ENCODE results near the gene PRODH. TPM values are rescaled to one million over a fixed set of nuclear protein-coding genes. Genes with fewer than 3 reads are reported as not detected.

Gene PRODH, protein sequence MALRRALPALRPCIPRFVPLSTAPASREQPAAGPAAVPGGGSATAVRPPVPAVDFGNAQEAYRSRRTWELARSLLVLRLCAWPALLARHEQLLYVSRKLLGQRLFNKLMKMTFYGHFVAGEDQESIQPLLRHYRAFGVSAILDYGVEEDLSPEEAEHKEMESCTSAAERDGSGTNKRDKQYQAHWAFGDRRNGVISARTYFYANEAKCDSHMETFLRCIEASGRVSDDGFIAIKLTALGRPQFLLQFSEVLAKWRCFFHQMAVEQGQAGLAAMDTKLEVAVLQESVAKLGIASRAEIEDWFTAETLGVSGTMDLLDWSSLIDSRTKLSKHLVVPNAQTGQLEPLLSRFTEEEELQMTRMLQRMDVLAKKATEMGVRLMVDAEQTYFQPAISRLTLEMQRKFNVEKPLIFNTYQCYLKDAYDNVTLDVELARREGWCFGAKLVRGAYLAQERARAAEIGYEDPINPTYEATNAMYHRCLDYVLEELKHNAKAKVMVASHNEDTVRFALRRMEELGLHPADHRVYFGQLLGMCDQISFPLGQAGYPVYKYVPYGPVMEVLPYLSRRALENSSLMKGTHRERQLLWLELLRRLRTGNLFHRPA
- total RNA-seq (2013): not detected
- polyA plus RNA-seq (not detected), polyA minus RNA-seq (0.14 TPM in 1 of 2 replicates, not detected in the other), total RNA-seq (0 to 0.11 (median 0) reads per million in 11 experiments)

DNA sequence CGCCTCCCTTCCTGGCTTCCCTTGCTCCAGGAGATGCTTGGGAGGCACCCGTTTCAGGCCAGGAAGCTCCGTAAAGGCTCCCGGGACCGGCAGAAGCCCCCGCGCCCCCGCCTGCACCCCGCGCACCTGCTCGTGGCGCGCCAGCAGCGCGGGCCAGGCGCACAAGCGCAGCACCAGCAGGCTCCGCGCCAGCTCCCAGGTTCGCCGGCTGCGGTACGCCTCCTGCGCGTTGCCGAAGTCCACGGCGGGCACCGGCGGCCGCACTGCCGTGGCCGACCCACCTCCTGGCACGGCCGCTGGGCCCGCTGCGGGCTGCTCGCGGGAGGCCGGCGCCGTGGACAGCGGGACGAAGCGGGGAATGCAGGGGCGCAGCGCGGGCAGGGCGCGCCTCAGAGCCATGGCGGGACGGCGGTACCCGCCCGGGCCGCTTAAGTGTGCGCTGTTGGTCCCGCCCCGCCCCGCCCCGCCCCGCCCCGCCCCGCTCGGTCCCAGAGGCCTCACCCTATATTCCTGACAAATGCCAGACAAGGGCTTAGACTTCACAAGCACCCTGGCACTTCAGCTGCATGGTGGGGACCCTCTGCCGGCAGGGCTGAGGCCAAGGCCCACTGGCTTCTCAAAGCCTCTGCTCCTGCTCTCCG lies at the start of gene PRODH:
Gene PRODH (minus strand): TSS at position 405 of the 641 bp plus-strand sequence. CDS start 6 bp downstream, at position 399.
- H3K27ac ChIP-seq (ENCODE audit: low read depth in 1 of 2, low read length in 2 of 2): no peak within 1 kb of the TSS
- H3K4me3 Mint-ChIP-seq: no peak within 1 kb of the TSS
- H3K9me3 ChIP-seq (replicated peaks in 1 of 2; ENCODE audit: control insufficient read depth in 1 of 2, insufficient read depth in 1 of 2, low read length in 2 of 2): no peaks in the 10 kb centered on the region
- no peaks in the 10 kb centered on the region for H3K27me3 ChIP-seq (ENCODE audit: control insufficient read depth in 2 of 2, insufficient read depth in 2 of 2, low read length in 2 of 2)
- H3K4me2 ChIP-seq (replicated peaks; ENCODE audit: extremely low read depth, low read length, poor library complexity, severe bottlenecking): no peak within 1 kb of the TSS
- intact Hi-C loops (cut with micrococcal nuclease): no loop called here
- no peaks in the 10 kb centered on the region for H3K4me1 Mint-ChIP-seq
- no peaks in the 10 kb centered on the region for H3K79me2 ChIP-seq (ENCODE audit: insufficient read depth, low read length)
- no peaks in the 10 kb centered on the region for H3K4me1 ChIP-seq (ENCODE audit: control insufficient read depth in 1 of 2, insufficient read depth in 2 of 2, low read length in 2 of 2)
- H3K9ac ChIP-seq (ENCODE audit: insufficient read depth, low read length, poor library complexity, severe bottlenecking): no peak within 1 kb of the TSS
- H3K9me3 Mint-ChIP-seq: no peaks in the 10 kb centered on the region
- H3K36me3 Mint-ChIP-seq: no peaks in the 10 kb centered on the region
- DNase-seq: no peak
- no CpG with 5 or more reads among the region's 67 CpGs for WGBS (ENCODE audit: insufficient coverage)
- H3K27ac Mint-ChIP-seq: no peak within 1 kb of the TSS
- H3K4me3 ChIP-seq (replicated peaks in 1 of 3; ENCODE audit: low read depth in 2 of 3, low read length in 3 of 3): no peak within 1 kb of the TSS
- no peaks in the 10 kb centered on the region for H4K20me1 ChIP-seq (ENCODE audit: insufficient read depth, low read length)
- H2AFZ ChIP-seq (ENCODE audit: insufficient read depth, low read depth, low read length, poor library complexity, severe bottlenecking): no peak within 1 kb of the TSS
- TF ChIP-seq, protein P1, sequence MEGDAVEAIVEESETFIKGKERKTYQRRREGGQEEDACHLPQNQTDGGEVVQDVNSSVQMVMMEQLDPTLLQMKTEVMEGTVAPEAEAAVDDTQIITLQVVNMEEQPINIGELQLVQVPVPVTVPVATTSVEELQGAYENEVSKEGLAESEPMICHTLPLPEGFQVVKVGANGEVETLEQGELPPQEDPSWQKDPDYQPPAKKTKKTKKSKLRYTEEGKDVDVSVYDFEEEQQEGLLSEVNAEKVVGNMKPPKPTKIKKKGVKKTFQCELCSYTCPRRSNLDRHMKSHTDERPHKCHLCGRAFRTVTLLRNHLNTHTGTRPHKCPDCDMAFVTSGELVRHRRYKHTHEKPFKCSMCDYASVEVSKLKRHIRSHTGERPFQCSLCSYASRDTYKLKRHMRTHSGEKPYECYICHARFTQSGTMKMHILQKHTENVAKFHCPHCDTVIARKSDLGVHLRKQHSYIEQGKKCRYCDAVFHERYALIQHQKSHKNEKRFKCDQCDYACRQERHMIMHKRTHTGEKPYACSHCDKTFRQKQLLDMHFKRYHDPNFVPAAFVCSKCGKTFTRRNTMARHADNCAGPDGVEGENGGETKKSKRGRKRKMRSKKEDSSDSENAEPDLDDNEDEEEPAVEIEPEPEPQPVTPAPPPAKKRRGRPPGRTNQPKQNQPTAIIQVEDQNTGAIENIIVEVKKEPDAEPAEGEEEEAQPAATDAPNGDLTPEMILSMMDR (IDR thresholded peaks at IDR 0.05): no peak
- no peaks in the 10 kb centered on the region for H3K27me3 Mint-ChIP-seq (ENCODE audit: low read depth in 3 of 3)
- no peaks in the 10 kb centered on the region for H3K36me3 ChIP-seq (replicated peaks in 1 of 2; ENCODE audit: control insufficient read depth in 1 of 2, insufficient read depth in 2 of 2, low read length in 2 of 2)

DNA sequence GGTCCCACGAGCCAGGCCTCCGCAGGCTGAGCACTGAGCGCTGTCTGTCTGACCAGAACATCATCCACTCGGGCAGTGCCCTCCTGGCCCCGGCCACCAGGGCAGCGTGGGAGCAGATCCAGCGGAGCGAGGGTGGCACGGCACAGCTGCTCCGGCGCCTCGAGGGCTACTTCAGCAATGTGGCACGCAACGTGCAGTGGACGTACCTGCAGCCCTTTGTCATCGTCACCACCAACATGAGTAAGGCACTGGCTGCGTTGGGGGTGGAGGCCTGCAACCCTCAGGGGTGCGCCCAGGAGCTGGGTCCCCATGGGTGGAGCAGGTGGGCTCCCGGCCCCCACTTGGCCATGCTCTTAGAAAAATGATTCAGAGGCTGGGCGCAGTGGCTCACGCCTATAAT lies 49.7 kb upstream of the PRODH start:
- Histone ChIP-seq H3K79me2 (ENCODE audit: insufficient read depth, low read length) (no peaks in the 10 kb centered on the region), H3K27ac (ENCODE audit: low read depth in 1 of 2, low read length in 2 of 2) (no peak overlapping the region), H3K4me1 (ENCODE audit: control insufficient read depth in 1 of 2, insufficient read depth in 2 of 2, low read length in 2 of 2) (no peaks in the 10 kb centered on the region), H3K9me3 (replicated peaks in 1 of 2; ENCODE audit: control insufficient read depth in 1 of 2, insufficient read depth in 1 of 2, low read length in 2 of 2) (peaks cover 0 to 7% of the 10 kb centered on the region in 2 donors), H4K20me1 (ENCODE audit: insufficient read depth, low read length) (no peaks in the 10 kb centered on the region), H3K27me3 (ENCODE audit: control insufficient read depth in 2 of 2, insufficient read depth in 2 of 2, low read length in 2 of 2) (no peaks in the 10 kb centered on the region), H3K36me3 (replicated peaks in 1 of 2; ENCODE audit: control insufficient read depth in 1 of 2, insufficient read depth in 2 of 2, low read length in 2 of 2) (no peaks in the 10 kb centered on the region), H2AFZ (ENCODE audit: insufficient read depth, low read depth, low read length, poor library complexity, severe bottlenecking) (no peak overlapping the region), H3K4me2 (replicated peaks; ENCODE audit: extremely low read depth, low read length, poor library complexity, severe bottlenecking) (no peak overlapping the region), H3K4me3 (replicated peaks in 1 of 3; ENCODE audit: low read depth in 2 of 3, low read length in 3 of 3) (no peak overlapping the region), H3K9ac (ENCODE audit: insufficient read depth, low read length, poor library complexity, severe bottlenecking) (no peak overlapping the region)
- peaks cover 2 to 8% (median 4%) of the 10 kb centered on the region in 3 donors for H3K27me3 Mint-ChIP-seq (ENCODE audit: low read depth in 3 of 3)
- DNase-seq: no peak
- H3K4me3 Mint-ChIP-seq: no peak overlapping the region
- TF ChIP-seq, protein P1 (IDR thresholded peaks at IDR 0.05): no peak
- WGBS (ENCODE audit: insufficient coverage): 97% methylated on average over 21 of the region's 21 CpGs
- H3K9me3 Mint-ChIP-seq: peaks cover 0 to 9% (median 7%) of the 10 kb centered on the region in 7 donors
- intact Hi-C loops (cut with micrococcal nuclease): no loop called here
- H3K36me3 Mint-ChIP-seq: no peaks in the 10 kb centered on the region
- no peak overlapping the region for H3K27ac Mint-ChIP-seq
- no peaks in the 10 kb centered on the region for H3K4me1 Mint-ChIP-seq

Measured in CD14-positive monocyte (primary cell).